SU-DHL-6 (cell line): Measurements from ENCODE around the gene XYLT1.

Experiments used
- H2AFZ ChIP-seq: fragments of 200-600 bp; sonication (generic); 2 replicates; pipeline ENCODE4 v1.6.1; 2014; ENCODE audit warnings: low read depth, mild to moderate bottlenecking, moderate library complexity, mixed read lengths, antibody characterized with exemption, low read length; ENCODE audit not compliant: severe bottlenecking
- H3F3A ChIP-seq: fragments of 200-600 bp; shearing (Covaris generic); 2 replicates; pipeline ENCODE4 v1.6.0; 2016; ENCODE audit warnings: antibody characterized with exemption, mild to moderate bottlenecking; ENCODE audit not compliant: insufficient read depth
- H3K27ac ChIP-seq: fragments of 200-600 bp; sonication (generic); 2 replicates; pipeline ENCODE4 v1.5.1; 2016; ENCODE audit warnings: low read depth, mild to moderate bottlenecking, low read length, moderate library complexity, mixed read lengths
- H3K27me3 ChIP-seq: fragments of 200-600 bp; sonication (generic), shearing (Covaris generic); 2 replicates; pipeline ENCODE4 v1.6.0; 2014; ENCODE audit warnings: mild to moderate bottlenecking, low read length
- H3K36me3 ChIP-seq: fragments of 200-600 bp; sonication (generic); 2 replicates; pipeline ENCODE4 v1.6.1; 2014; ENCODE audit warnings: mild to moderate bottlenecking, low read length, mixed read lengths
- H3K4me2 ChIP-seq: fragments of 300-600, 200-600 bp; shearing (Covaris generic), sonication (generic); 2 replicates; pipeline ENCODE4 v1.6.0; 2014; ENCODE audit warnings: low read length, low read depth, mild to moderate bottlenecking; ENCODE audit not compliant: poor library complexity, severe bottlenecking
- H3K4me3 ChIP-seq: fragments of 200-600 bp; sonication (generic); 2 replicates; pipeline ENCODE4 v1.5.1; 2014; ENCODE audit warnings: antibody characterized with exemption, low read length, mild to moderate bottlenecking, mixed read lengths; ENCODE audit not compliant: insufficient read depth, poor library complexity, severe bottlenecking
- H3K79me2 ChIP-seq: fragments of 200-600 bp; sonication (generic); 2 replicates; pipeline ENCODE4 v1.6.1; 2014; ENCODE audit warnings: mild to moderate bottlenecking, low read length, moderate library complexity; ENCODE audit not compliant: insufficient read depth
- H3K9ac ChIP-seq: fragments of 200-600 bp; sonication (generic); 2 replicates; pipeline ENCODE4 v1.7.0; 2014; ENCODE audit warnings: mild to moderate bottlenecking, low read length
- H3K9me2 ChIP-seq: fragments of 200-600 bp; sonication (generic); replicated peaks from 2 replicates; pipeline ENCODE4 v1.6.1; 2014; ENCODE audit warnings: low read length; ENCODE audit not compliant: insufficient read depth
- H3K9me3 ChIP-seq: fragments of 200-600 bp; sonication (generic); 2 replicates; pipeline ENCODE4 v1.6.1; 2014; ENCODE audit warnings: low read length, mixed read lengths; ENCODE audit not compliant: insufficient read depth
- H4K20me1 ChIP-seq: fragments of 200-600 bp; sonication (generic); 2 replicates; pipeline ENCODE4 v1.6.1; 2014; ENCODE audit warnings: low read depth, mild to moderate bottlenecking, antibody characterized with exemption, low read length, moderate library complexity, mixed read lengths
- CTCF ChIP-seq: fragments of 200-600 bp; sonication (generic); IDR thresholded peaks from one replicate; pipeline ENCODE4 v1.5.1; 2017; ENCODE audit warnings: antibody characterized with exemption, mild to moderate bottlenecking, low read length, moderate library complexity; ENCODE audit not compliant: insufficient read depth, poor library complexity, severe bottlenecking
- EZH2phosphoT487 ChIP-seq: fragments of 200-600 bp; sonication (generic), shearing (Covaris generic); conservative IDR thresholded peaks from 2 replicates; pipeline ENCODE4 v1.6.1; 2018; ENCODE audit warnings: mild to moderate bottlenecking, antibody characterized with exemption, low read length, moderate library complexity, mixed read lengths

Gene XYLT1

GRCh38 chr16:17252064-17252463 lies 218.7 kb downstream of the XYLT1 start:
- Histone ChIP-seq H3K9me2 (no peaks in the 10 kb centered on the region), H3K4me2 (no peak overlapping the region), H4K20me1 (no peaks in the 10 kb centered on the region), H3K27me3 (no peaks in the 10 kb centered on the region), H2AFZ (no peak overlapping the region), H3K27ac (no peak overlapping the region), H3K4me3 (no peak overlapping the region), H3K9me3 (no peaks in the 10 kb centered on the region), H3F3A (no peaks in the 10 kb centered on the region), H3K36me3 (no peaks in the 10 kb centered on the region), H3K9ac (no peak overlapping the region), H3K79me2 (peaks cover 10% of the 10 kb centered on the region; the same call in 1 of the 2 replicates)
- no peak for TF ChIP-seq CTCF
- no peak for TF ChIP-seq EZH2phosphoT487

GRCh38 chr16:17251496-17251895 lies 219.3 kb downstream of the XYLT1 start:
- Histone ChIP-seq H3K27me3 (no peaks in the 10 kb centered on the region), H4K20me1 (no peaks in the 10 kb centered on the region), H3F3A (no peaks in the 10 kb centered on the region), H3K9ac (no peak overlapping the region), H3K27ac (no peak overlapping the region), H3K36me3 (no peaks in the 10 kb centered on the region), H3K4me3 (no peak overlapping the region), H3K9me3 (no peaks in the 10 kb centered on the region), H3K4me2 (no peak overlapping the region), H3K9me2 (no peaks in the 10 kb centered on the region), H3K79me2 (peaks cover 10% of the 10 kb centered on the region; the same call in 1 of the 2 replicates), H2AFZ (no peak overlapping the region)
- TF ChIP-seq EZH2phosphoT487 (no peak), CTCF (peak; percentile 21)

- Histone ChIP-seq H3F3A (no peaks in the 10 kb centered on the region), H3K27ac (no peak overlapping the region), H3K27me3 (no peaks in the 10 kb centered on the region), H3K9me2 (no peaks in the 10 kb centered on the region), H3K9me3 (no peaks in the 10 kb centered on the region), H3K9ac (no peak overlapping the region), H3K4me3 (no peak overlapping the region), H2AFZ (no peak overlapping the region), H4K20me1 (no peaks in the 10 kb centered on the region), H3K79me2 (peaks cover 10% of the 10 kb centered on the region; the same call in 1 of the 2 replicates), H3K4me2 (no peak overlapping the region), H3K36me3 (no peaks in the 10 kb centered on the region)
- no peak for TF ChIP-seq CTCF
- TF ChIP-seq EZH2phosphoT487: no peak
Measured at GRCh38 chr16:17246974-17247732, 223.6 kb downstream of the XYLT1 start.
